ENCODE data around the gene STAB2.

DNA sequence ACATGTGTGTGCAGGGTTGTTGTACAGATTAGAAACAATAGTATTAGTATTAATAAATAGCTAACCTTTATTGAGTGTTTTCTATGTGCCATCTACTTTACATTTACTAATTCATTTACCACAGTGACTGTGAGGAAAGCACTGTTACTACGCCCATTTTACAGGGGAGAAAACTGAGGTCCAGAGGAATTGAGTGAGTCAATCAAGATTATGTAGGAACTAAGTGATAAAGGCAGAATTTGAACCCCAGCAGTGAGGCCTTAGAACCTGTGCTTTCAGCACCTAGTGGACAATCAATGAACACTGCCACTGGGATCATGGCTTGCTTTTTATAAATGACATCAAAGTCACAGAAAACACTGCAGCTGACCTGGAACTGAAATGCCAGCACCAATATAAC, 225.7 kb downstream of the STAB2 start:
- TF ChIP-seq, protein P1, sequence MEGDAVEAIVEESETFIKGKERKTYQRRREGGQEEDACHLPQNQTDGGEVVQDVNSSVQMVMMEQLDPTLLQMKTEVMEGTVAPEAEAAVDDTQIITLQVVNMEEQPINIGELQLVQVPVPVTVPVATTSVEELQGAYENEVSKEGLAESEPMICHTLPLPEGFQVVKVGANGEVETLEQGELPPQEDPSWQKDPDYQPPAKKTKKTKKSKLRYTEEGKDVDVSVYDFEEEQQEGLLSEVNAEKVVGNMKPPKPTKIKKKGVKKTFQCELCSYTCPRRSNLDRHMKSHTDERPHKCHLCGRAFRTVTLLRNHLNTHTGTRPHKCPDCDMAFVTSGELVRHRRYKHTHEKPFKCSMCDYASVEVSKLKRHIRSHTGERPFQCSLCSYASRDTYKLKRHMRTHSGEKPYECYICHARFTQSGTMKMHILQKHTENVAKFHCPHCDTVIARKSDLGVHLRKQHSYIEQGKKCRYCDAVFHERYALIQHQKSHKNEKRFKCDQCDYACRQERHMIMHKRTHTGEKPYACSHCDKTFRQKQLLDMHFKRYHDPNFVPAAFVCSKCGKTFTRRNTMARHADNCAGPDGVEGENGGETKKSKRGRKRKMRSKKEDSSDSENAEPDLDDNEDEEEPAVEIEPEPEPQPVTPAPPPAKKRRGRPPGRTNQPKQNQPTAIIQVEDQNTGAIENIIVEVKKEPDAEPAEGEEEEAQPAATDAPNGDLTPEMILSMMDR (IDR thresholded peaks at IDR 0.05) = no peak
- no peak for TF ChIP-seq POLR2A (IDR thresholded peaks at IDR 0.05)

All from right lobe of liver (tissue), 4 donors.